Hepatocyte (in vitro differentiated cells): ENCODE measurements around the gene KLC1.

Source experiments
- EZH2 ChIP-seq: fragments of 200-600 bp; sonication (generic); IDR thresholded peaks from 2 replicates; pipeline ENCODE4 v1.6.1; 2016; ENCODE audit warnings: antibody characterized with exemption, mild to moderate bottlenecking, borderline replicate concordance
- TF ChIP-seq, protein P1 (sequence below): fragments of 200-600 bp; sonication (generic); IDR thresholded peaks from 2 replicates; pipeline ENCODE4 v1.5.1; 2016; ENCODE audit warnings: antibody characterized with exemption, mild to moderate bottlenecking; ENCODE audit not compliant: poor library complexity

DNA sequence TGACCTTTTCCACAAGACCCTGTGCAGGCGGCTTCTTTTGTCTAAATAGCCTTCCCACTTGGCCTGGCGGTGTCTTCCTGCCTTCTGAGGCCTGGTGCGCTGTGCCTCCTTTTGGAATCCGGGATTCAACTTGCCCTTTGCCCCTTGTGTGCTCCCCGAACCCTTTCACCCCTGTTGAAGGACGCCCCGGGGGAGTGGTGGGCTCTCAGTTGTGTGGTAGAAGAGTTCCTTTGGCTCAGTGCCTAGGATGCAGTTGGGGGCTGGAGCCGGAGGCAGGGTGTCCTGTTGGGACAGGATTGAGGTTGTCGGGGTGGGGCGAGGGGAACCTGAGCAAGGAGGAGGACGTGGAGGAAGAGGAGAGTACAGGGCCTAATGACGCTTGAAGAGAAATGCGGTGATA lies 34.5 kb downstream of the KLC1 start:
- TF ChIP-seq EZH2 = no peak
- TF ChIP-seq, protein P1, sequence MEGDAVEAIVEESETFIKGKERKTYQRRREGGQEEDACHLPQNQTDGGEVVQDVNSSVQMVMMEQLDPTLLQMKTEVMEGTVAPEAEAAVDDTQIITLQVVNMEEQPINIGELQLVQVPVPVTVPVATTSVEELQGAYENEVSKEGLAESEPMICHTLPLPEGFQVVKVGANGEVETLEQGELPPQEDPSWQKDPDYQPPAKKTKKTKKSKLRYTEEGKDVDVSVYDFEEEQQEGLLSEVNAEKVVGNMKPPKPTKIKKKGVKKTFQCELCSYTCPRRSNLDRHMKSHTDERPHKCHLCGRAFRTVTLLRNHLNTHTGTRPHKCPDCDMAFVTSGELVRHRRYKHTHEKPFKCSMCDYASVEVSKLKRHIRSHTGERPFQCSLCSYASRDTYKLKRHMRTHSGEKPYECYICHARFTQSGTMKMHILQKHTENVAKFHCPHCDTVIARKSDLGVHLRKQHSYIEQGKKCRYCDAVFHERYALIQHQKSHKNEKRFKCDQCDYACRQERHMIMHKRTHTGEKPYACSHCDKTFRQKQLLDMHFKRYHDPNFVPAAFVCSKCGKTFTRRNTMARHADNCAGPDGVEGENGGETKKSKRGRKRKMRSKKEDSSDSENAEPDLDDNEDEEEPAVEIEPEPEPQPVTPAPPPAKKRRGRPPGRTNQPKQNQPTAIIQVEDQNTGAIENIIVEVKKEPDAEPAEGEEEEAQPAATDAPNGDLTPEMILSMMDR = no peak
